ENCODE results near the gene HSD11B1. TPM values are rescaled to one million over a fixed set of nuclear protein-coding genes. Genes with fewer than 3 reads are reported as not detected.

Gene HSD11B1
- total RNA-seq: 10.6 and 14.3 TPM in 2 replicates

DNA sequence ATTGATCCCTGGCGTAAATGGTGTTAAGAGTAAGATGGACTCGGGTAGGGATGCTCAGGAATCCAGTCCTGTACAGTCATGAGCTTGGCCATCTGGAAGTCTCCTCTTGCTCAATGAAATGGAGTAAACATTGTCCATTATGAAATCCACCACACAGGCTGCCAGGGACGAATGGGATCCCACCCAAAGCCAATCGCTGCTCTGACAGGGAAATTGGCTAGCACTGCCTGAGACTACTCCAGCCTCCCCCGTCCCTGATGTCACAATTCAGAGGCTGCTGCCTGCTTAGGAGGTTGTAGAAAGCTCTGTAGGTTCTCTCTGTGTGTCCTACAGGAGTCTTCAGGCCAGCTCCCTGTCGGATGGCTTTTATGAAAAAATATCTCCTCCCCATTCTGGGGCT, at the start of gene HSD11B1:
Gene HSD11B1, plus strand, starts transcription at position 263 of the 400 bp plus-strand sequence. Its CDS starts 97 bp downstream, at position 360.

DNA sequence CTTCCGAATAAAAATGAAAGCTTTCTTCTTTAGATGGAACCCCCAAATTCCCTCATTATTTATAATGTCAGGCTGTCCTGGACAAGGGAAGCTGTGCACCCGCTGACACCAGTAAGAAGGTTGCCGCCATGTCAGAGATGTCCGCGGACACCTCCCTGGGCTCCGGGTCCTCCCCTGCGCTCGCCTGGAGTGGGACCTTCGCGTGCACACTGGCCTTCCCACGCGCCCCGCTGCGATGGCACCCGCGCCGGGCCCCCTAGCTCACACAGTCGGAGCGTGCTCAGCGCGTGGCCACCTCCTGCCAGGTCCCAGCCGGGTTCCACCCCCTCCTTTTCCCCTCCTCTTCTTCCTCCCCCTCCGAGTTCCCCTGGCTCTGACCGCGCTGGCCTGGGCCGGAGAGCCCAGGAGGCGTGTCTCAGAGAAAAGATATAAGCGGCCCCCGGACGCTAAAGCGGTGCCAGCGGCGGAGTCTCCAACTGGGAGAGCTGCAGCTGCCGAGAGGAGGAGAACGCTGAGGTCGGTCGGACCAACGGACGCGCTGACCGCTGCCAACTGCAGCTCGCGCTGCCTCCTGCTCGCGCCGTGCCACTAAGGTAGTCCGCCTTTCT, 29.6 kb upstream of the HSD11B1 start, which contains the start of gene G0S2:
Gene G0S2, plus strand, starts transcription at position 456 of the 608 bp plus-strand sequence. CDS start 273 bp downstream, outside the sequence.

GRCh38 chr1:209755926-209756614, 51.4 kb downstream of the HSD11B1 start, which contains the start of gene TRAF3IP3:
Gene TRAF3IP3, plus strand, starts transcription at chr1:209756053. Its CDS starts 3,987 bp downstream, at chr1:209760040.

Other genes starting within 250 kb of the HSD11B1 start
- gene CAMK1G, start 121.1 kb upstream of the HSD11B1 start, total RNA-seq: 8.4 and 14.6 TPM in 2 replicates
- gene LAMB3, start 52.4 kb upstream of the HSD11B1 start, total RNA-seq: 8.7 and 12.3 TPM in 2 replicates
- gene G0S2, start 29.4 kb upstream of the HSD11B1 start, total RNA-seq: 6.6 and 32.6 TPM in 2 replicates
- gene TRAF3IP3, start 51.2 kb downstream of the HSD11B1 start, total RNA-seq: not detected in 2 replicates
- gene C1orf74, start 79.7 kb downstream of the HSD11B1 start, total RNA-seq: 3.7 and 5.5 TPM in 2 replicates
- gene IRF6, start 101.3 kb downstream of the HSD11B1 start, total RNA-seq: 0.44 and 0.62 TPM in 2 replicates
- gene UTP25, start 123.1 kb downstream of the HSD11B1 start, total RNA-seq: 10.2 and 15.7 TPM in 2 replicates
- 3.3 and 4.4 TPM in 2 replicates for gene SYT14, start 233.4 kb downstream of the HSD11B1 start, total RNA-seq

Measured in uterine smooth muscle cell (primary cell).